ENCODE results near the gene ATXN7L2.
"Not testable (repeated sequence)": the region's sequence is repeated elsewhere in the genome, so short reads cannot be mapped to it uniquely, and the experiment has no call there.

ATXN7L2 gene, protein sequence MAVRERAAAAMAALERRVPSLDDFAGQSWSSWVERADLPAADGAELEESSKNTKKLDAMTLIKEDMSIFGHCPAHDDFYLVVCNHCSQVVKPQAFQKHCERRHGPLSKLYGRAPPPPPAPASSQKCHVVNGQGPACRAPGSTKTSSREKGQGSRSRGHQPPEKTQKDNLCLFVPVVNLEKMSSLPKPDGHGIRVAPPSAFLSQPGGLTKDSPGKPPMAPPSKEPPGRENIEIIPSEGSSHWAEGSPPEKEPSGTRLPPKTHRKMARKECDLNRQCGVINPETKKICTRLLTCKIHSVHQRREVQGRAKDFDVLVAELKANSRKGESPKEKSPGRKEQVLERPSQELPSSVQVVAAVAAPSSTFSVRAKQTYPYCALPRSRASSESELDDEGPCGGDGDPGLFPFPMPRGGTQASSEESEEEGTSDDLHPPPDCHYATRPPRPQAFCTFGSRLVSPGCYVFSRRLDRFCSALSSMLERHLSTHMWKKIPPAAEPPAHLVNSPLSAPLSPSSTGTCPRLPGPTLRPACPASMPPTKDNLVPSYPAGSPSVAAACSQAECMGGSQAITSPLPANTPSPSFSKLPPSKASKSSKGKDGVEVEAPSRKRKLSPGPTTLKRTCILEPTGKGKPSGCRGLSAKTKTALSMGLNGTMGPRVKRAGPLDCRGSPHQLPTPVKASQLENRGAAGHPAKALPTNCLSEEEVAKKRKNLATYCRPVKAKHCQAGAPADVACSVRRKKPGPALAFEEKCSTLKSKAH

DNA sequence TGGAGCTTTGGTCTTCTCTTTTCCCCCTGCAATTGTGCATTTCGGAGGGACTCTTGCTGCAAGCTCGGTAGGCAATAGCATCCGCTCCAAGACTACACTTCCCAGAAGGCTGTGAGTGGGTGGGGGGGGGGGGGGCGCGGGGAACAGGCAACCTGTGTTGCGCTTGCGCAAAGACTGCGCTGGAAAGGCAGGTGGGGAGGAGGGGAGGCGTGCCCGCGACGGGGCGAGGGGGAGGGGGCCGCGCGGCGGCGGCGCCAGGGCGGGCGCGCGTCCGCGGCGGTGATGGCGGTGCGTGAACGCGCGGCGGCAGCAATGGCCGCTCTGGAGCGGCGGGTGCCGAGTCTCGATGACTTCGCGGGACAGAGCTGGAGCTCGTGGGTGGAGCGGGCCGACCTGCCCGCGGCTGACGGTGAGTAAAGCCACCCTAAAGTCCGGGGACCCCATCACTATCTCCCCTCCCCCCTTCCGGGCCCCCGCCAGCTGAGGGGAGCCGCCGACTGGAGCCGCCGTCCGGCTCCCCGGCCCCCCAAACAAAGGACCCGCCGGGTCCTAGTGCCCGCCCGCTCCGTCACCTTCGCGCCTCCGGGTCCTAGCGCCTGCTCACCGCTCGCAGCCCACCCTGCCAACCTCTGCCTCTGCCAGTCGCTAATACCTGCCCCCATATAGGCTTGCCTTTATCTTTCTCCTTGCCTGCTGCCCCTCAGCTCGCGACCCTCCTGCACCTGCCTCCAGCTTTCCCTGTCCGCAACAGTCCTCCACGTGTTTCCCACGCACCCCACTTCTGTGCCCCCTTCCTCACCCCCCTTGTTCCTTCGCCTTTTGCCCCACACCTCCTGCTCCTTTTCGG is at the start of gene ATXN7L2:
ATXN7L2 (plus strand) TSS at position 234 of the 847 bp plus-strand sequence; CDS start at position 283, 49 bp downstream.
- DNase-seq: peak; percentile 85

DNA sequence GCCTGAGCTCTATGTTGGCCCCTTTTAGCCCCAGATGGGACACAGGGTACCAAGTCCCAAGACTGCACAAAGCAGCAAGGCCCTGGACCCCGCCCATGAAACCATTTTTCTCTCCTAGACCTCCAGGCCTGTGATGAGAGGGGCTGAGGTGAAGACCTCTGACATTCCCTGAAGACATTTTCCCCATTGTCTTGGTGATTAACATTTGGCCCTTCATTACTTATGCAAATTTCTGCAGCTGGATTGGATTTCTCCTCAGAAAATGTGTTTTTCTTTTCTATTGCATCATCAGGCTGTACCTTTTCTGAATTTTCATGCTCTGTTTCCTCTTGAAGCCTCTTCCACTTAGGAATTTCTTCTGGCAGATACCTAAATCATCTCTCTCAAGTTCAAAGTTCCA is 49.2 kb upstream of the ATXN7L2 start:
- no peak for DNase-seq

DNA sequence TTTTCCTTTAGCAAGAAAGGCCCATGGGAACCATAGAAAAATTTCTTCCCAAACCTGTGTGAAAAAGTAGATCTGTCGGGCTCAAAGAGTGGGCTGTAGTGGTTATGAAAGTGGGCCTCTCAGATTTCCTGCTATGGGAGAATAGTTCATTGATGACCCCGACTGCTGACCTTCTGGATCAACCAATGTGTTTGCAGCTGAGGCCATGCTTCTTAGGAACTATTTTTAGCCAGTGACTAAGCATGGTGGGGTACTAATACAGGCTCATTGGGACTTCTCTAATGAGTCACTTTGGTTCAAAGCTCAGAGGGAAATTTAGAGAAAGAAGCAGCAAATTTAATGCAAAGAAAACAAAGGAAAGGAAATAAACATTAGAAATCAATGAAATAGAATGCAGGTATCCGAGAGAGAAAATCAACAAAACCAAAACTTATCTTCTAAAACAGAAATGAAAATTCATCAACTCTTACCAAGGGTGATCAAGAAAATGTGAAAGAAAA is 44.9 kb upstream of the ATXN7L2 start:
- DNase-seq: no peak

DNA sequence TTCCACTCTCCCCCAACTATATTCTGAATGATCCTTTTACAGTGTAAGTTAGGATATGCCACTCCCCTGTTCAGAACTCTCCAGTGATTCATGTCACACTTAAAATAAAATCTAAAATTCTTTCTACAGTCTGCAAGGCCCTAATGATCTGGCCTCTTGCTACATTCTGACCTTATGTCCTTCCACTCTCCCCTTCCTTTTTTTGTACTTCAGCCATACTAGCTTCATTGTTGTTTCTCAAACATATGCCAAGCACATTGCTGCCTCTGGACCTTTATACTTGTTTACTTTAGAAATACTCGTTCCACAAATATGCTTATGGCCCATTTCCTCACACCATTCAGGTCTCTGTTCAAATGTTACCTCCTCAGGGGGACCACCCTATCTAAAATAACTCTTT is 42.6 kb upstream of the ATXN7L2 start:
- no peak for DNase-seq

DNA sequence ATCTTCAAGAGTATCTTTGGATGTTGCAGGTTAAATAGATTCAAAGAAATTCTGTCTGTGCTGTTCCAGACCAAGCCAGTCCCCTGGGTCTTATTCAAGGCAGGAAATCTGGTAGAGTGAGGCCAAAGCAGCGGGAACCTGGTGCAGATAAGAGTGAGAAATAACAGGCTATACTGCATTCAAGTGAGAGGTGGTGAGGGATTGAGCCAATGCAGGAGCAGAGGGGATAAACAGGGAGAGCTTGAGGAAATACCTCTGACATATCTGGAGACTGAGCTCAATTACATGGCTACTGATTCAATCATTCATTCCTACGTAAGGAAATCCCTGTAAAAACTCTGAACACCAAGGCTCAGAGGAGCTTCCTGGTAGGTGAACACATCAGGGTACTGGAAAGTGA is 40.2 kb upstream of the ATXN7L2 start:
- DNase-seq: no peak

DNA sequence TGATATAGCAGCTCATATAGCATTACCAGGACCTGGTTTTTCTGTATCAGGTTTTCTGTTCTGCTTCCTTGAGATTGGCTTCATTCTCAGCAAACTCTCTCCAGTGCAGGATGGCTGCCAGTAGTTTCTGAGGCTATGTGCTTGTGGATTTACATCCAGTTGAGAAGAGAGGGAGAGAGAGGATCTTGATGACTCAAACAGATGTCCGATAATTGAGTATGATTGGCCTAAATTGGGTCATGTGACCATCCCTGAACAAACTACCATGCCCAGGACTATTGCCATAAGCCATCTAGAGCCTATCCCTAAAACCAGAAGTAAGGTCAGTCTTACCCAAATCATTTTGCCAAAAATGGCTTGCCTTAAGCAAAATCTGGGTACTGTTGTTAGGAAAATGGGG is 39.4 kb upstream of the ATXN7L2 start:
- no peak for DNase-seq

DNA sequence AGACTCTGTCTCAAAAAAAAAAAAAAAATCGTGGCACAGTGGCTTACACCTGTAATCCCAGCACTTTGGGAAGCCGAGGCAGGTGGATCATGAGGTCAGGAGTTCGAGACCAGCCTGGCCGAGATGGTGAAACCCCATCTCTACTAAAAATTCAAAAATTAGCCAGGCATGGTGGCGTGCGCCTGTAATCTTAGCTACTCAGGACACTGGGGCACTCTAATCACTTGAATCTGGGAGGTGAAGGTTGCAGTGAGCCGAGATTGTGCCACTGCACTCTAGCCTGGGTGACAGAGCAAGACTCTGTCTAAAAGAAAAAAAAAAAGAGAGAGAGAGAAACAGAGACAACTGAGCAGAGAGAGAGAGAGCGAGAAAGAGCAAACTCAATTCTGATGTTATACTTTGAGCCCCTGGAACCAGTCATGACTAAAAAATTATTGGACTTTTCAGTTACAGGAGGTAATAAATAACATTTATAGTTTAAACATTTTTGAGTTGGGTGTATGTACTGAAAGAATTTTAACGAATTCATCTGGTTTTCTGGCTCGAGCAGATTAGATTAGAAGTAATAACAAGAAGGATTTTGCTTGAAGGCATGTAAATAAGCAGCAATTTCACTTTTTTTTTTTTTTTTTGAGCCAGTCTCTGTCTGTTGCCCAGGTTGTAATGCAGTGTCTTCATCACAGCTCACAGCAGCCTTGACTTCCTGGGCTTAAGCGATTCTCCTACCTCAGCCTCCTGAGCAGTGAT is 37.6 kb upstream of the ATXN7L2 start:
- DNase-seq: not testable (repeated sequence)

DNA sequence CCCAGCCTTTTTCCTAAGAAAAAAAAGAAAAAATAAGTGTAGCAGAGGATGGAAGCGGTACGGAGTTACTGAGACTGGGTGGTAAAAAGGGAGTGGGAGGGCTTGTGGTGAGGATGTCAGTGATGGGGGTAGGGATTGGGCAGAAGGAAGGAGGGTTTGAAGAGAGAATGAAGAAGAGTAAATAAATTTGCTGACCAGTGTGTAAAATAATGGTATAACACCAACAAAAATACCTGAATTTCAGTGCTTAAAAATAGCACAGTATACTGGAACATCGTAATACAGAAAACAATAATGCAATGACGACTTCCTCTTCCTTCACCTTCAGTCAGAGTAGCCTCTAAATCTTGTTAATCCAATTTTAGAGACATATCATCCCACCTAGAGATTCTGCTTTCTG is 36.2 kb upstream of the ATXN7L2 start:
- DNase-seq: no peak

DNA sequence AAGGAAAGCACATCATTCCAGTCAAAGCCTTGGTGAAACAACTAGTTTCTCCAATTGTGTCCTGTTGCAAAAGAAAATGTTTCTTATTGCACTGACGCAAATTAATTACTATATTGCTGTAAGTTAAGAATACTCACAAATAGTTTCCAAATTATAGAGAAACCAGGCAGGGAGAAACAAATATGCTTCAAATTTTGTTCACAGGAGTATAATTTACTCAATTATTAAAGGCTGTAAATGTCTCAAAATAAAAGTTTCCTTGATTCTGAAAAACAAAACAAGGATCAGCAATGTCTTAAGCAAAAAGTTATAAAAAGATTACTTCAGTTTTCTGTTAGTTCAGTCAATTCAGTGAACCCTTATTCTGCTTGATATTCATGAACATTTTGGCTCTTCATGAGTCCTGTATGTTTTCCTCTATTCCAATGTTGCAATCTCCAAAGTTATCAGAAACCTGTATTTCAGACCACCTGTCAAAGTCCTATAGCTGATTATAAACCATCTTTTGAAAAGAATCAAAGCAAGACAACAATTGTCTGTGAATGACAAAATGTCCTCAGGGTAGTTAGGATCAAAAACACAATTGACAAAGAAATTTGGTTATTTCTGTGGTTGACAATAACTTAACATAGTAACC is 29.1 kb upstream of the ATXN7L2 start:
- DNase-seq: no peak

DNA sequence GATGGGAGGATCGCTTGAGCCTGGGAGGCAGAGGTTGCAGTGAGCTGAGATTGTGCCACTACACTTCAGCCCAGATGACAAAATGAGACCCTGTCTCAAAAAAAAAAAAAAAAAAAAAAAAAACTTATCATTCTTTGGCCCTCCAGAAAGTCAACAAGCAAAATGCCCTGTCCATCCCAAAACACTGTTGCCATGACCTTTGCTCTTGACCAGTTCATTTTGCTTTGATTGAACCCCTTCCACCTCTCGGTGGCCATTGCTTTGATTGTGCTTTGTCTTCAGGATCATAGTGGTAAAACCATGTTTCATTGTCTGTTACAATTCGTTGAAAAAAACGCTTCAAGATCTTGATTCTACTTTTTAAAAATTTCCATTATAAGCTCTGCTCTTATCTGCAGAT is 25.9 kb upstream of the ATXN7L2 start:
- no peak for DNase-seq

DNA sequence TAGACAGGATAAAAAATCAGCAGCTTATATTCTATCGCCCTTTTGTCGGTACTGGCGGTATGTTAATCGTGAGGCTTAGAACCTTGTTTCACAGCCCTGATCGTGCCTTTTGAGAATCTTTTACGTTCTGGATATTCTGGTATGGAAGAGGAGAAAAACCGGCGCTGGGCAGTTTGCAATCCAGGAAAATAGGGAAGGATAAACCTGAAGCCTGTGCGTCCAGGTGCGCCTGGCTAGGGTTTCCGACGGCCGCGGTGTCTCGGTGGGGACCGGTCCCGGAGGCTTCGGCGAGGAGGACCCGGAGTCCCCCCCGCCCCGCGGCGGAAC is 17.6 kb upstream of the ATXN7L2 start:
- DNase-seq: no peak

DNA sequence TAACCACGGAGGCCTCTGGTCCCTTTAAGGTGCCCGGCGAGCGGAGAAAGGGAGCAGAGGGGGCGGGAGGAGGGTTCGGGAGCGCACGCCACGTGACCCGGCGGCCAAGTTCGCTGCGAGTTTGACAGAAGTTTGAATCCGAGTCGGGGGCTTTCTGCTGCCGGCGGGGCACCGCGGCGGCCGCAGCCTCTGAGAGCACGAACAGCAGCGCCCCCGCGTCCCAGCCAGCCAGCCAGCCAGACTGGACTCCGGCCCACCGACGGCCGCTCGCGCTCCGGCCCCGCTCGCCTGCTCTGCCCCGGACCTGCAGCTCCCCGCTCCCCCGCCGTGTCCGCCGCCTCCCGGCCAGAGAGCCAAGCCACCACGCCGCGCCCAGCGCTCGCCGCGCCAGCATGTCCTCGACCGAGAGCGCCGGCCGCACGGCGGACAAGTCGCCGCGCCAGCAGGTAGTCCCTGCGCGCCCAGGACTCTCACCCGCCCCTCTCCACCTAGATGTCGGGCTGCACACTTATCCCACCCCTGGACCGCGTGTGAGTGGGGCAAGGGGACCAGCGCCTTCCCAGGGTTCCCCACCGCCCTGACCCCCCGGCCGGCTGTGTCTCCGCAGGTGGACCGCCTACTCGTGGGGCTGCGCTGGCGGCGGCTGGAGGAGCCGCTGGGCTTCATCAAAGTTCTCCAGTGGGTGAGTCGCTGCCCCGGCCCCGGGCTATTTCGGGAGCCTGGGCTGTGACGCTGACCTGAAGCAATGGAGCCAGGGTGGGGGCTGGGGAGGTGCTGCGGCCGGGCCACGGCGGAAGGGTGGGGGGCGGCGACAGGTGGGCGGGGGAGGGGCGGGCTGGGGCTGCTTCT is 17.0 kb upstream of the ATXN7L2 start, which contains the start of gene SYPL2:
SYPL2 (plus strand) TSS at position 95 of the 849 bp plus-strand sequence; CDS start at position 393, 298 bp downstream.
- DNase-seq: no peak

DNA sequence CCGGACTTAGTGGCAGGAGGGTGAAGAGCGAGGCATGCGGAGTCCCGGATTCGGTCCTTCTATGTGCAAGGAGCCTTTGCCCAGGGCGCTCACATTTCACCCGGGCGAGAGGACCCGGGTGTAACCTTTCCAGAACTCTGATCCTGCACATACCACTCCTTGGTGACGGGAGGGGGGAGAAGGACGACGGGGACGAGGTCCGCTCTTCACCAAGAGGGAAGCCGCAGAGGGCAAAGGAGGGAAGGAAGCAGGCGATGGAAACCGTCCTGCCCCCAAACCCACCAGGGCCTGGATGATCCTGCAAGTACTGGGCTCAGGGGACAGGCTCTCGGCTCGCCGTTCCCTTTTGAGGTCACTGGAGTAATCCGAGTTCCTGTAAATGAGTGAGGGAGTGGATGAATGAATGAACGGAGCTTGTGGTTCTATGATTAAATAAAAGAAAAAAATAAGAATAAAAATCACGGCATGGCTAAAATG is 16.4 kb upstream of the ATXN7L2 start:
- no peak for DNase-seq

DNA sequence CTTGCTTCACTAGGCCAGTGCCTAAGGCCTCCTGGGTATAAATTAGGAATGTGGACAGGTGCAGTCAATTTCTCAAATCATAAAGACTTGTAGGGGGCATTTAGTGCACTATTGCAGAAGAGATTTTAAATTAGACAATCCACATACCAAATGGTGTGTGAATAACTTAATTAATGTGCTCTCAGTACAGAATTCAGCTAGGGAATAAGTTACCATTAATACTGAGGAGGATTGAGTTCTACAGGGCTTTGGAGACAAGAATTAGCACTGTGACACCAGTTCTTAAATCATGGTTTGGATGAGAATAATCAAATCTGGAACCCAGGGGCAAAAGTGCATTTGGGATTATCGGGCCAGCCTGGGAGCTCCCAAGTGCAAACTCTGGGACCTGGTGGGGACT is 15.6 kb upstream of the ATXN7L2 start:
- no peak for DNase-seq

DNA sequence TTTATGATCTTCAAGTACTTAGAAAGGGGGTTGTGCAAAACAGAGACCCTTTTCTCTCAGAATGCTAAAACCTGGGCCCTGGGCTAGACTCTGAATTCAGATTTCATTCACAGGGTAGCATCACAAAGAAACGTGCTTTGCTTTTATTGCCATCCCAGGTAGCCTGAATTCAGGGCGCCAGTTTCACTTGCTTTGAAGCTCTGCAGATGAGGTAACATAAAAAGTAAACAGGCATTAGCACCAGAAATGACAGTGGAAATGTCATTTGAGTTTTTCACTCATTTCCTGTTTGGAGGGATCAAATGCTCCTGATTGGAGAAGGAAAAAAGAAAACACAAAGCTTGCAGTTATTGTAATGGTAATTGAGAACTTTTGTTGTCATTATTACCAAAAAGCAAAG is 14.8 kb upstream of the ATXN7L2 start:
- DNase-seq: no peak

DNA sequence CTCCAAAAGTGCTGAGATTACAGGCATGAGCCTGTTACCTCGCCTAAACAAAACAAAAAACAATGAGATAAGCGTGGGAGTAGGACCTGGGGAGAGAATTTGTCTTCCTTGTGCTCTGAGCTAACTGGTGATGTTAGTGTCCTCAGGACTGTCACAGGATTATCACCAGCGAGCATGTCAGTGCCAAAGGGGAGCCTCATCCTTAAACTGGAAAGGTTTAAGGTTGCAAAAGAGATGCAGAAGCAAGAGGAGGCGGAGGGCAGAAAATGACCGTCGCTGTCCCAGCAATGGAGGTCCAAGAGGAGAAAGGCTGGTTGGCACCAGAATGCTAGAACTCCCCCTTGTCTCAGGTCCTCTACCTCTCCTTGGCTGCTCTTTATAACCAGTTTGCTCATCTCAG is 13.5 kb upstream of the ATXN7L2 start:
- DNase-seq: no peak

DNA sequence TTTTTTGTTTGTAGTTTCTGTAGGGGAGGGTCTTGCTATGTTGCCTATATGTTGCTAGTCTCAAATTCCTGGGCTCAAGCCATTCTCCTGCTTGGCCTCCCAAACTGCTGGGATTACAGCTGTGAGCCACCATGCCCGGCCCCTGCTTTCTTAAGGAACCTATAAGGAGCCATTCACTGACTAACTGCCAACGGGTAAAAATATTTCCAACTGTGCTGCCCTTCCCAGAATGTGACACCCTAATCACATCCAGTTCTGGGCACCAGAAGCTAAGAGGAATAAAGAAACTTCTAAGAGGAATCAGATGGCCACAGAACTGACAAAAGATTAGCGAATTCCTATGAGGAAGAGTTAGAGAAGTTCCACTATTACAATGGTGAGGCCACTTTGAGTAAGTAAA is 10.9 kb upstream of the ATXN7L2 start:
- no peak for DNase-seq

DNA sequence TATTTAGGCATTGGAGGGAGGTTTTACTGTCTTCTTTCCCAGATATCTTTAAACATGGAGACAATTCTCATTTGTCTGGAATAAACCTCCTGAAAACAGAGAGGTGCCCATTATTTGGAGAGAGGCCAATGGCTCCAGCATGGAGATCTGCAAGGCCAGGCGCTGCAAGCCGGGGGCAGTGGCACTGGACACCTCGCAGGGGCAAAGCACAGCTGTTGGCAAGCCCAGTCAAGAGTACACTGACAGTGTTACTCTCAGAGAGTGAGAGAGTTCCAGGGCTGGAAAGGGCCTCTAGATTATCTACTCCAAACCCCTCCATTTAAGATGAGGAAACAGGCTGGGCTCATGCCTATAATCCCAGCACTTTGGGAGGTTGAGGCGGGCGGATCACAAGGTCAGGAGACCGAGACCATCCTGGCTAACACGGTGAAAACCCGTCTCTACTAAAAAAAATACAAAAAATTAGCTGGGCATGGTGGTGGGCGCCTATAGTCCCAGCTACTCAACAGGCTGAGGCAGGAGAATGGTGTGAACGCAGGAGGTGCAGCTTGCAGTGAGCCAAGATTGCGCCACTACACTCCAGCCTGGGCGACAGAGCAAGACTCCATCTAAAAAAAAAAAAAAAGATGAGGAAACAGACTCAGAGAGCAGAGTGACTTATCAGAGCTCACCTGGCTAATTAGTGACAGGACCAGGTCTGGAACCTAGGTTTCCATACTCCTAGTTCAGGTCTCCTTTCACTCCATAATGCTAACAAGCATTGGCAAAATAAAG is 10.2 kb upstream of the ATXN7L2 start:
- not testable (repeated sequence) for DNase-seq

DNA sequence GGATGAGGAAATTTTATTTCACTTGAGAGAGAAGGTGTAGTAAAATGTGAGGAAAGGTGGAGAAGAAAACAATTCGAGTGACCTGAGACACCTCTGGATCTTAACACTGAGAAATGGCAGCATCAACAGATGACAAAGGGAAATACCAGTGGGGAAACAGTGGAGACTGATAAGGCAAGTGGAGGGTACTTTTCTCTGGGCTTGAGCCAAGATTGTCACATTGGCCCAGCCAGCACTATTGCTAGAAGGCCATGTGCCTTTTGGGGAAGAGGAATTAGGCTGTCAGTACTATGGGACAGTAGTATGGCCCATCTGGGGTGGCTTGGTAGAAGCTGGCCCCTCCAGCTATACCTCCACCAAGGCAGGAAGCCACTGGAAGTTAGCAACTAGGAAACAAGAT is 9.0 kb upstream of the ATXN7L2 start:
- DNase-seq: no peak

DNA sequence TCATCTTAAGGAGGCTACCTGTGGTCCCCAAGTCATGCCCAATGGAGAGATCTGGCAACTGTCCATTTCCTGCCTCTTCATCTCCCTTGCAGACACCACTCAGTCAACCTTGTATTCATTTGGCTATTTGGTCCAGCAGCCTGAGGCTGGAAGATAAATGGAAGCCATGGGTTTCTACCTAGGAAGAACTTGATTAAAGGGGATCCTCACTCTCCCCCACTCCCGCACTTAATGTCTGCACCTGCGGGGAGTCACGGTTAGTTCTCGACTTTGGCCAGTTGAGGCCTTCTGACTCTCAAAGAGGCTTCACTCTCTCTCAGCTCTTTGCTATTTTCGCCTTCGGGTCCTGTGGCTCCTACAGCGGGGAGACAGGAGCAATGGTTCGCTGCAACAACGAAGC is 8.4 kb upstream of the ATXN7L2 start:
- DNase-seq: no peak
